MM.1S (cell line): ENCODE results near the gene CELF3.

Source experiments
- EZH2 ChIP-seq: fragments of 300-600 bp; sonication (generic); optimal IDR thresholded peaks from 2 replicates; pipeline ENCODE3; 2017; ENCODE audit warnings: low read depth, mild to moderate bottlenecking, antibody characterized with exemption, low read length, mixed read lengths
- TF ChIP-seq, protein P1 (sequence below): fragments of 300-600 bp; sonication (generic); IDR thresholded peaks from 2 replicates; pipeline ENCODE4 v1.5.1; 2016; ENCODE audit warnings: antibody characterized with exemption, low read length, mixed read lengths

DNA sequence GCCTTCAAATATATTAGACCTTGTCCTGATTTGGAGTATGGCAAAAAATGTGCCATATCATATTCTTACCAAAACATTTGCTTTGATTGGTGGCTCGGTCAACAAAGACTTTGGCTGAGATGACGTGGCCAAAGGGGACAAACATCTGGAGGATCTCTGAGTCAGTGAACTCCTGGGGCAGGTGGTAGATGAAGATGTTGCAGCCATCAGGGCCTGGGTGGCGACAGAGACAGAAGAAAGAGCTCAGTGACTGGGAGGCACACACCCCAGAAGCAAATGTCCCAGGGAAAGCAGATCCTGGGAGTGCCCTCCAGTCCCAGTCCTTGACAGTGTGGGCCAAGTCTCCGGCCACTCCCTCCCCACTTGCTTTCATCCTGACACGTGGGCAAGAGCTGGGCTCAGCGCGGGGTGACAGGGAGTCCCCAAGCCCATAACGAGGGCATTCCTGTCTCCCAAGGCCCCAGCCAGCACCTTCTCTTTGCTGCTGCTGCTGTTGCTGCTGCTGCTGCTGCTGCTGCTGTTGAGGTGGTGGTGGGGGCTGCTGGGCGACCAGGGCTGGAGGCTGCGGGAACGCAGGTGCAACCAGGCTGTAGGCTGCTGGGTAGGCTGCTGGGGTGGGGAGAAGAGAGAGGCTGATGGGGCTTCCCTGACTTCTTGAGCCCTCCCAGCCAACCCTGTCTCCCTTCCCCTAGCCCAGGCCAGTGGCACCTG lies 10.7 kb downstream of the CELF3 start:
- TF ChIP-seq, protein P1, sequence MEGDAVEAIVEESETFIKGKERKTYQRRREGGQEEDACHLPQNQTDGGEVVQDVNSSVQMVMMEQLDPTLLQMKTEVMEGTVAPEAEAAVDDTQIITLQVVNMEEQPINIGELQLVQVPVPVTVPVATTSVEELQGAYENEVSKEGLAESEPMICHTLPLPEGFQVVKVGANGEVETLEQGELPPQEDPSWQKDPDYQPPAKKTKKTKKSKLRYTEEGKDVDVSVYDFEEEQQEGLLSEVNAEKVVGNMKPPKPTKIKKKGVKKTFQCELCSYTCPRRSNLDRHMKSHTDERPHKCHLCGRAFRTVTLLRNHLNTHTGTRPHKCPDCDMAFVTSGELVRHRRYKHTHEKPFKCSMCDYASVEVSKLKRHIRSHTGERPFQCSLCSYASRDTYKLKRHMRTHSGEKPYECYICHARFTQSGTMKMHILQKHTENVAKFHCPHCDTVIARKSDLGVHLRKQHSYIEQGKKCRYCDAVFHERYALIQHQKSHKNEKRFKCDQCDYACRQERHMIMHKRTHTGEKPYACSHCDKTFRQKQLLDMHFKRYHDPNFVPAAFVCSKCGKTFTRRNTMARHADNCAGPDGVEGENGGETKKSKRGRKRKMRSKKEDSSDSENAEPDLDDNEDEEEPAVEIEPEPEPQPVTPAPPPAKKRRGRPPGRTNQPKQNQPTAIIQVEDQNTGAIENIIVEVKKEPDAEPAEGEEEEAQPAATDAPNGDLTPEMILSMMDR: no peak
- TF ChIP-seq EZH2: no peak
